ENCODE results near the gene NEK3.

DNA sequence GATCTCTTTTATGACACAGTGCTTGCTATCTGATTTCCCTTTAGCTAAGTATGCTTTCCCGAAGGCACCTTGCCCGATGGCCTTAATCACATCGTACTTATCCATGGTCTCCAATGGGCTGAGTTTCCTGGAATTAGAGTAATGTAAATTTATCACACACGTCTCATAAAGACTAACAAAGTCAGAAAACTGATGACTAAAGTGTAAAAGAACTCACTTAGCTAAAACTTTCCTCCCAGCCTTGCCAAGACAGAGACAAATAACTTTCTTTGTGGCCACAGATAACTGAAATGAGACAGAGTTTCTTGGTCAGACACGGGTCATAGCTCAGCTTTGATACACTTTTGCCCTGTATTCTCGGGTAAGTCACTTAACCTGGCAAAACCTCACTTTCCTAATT is 32.0 kb downstream of the NEK3 start:
- TF ChIP-seq POLR2A (IDR thresholded peaks at IDR 0.05; ENCODE audit: low read length), result no peak
- TF ChIP-seq, protein P1, sequence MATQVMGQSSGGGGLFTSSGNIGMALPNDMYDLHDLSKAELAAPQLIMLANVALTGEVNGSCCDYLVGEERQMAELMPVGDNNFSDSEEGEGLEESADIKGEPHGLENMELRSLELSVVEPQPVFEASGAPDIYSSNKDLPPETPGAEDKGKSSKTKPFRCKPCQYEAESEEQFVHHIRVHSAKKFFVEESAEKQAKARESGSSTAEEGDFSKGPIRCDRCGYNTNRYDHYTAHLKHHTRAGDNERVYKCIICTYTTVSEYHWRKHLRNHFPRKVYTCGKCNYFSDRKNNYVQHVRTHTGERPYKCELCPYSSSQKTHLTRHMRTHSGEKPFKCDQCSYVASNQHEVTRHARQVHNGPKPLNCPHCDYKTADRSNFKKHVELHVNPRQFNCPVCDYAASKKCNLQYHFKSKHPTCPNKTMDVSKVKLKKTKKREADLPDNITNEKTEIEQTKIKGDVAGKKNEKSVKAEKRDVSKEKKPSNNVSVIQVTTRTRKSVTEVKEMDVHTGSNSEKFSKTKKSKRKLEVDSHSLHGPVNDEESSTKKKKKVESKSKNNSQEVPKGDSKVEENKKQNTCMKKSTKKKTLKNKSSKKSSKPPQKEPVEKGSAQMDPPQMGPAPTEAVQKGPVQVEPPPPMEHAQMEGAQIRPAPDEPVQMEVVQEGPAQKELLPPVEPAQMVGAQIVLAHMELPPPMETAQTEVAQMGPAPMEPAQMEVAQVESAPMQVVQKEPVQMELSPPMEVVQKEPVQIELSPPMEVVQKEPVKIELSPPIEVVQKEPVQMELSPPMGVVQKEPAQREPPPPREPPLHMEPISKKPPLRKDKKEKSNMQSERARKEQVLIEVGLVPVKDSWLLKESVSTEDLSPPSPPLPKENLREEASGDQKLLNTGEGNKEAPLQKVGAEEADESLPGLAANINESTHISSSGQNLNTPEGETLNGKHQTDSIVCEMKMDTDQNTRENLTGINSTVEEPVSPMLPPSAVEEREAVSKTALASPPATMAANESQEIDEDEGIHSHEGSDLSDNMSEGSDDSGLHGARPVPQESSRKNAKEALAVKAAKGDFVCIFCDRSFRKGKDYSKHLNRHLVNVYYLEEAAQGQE (IDR thresholded peaks at IDR 0.05), result no peak
- TF ChIP-seq BHLHE40 (IDR thresholded peaks at IDR 0.05; ENCODE audit: low read depth, low read length), result no peak
- no peak for TF ChIP-seq EP300 (IDR thresholded peaks at IDR 0.05)
- TF ChIP-seq CEBPB (IDR thresholded peaks at IDR 0.05), result no peak
- no peak for TF ChIP-seq CTCF (IDR thresholded peaks at IDR 0.05)
- no peak for TF ChIP-seq FOSL2 (IDR thresholded peaks at IDR 0.05)
- TF ChIP-seq FOSL2 (CRISPR knock-in tag; IDR thresholded peaks at IDR 0.05), result no peak
- no peak for TF ChIP-seq SMC3 (IDR thresholded peaks at IDR 0.05)
